GM12864 (cell line): Measurements from ENCODE around the gene RABL3.

Source experiments
- DNase-seq: peaks from one replicate; pipeline ENCODE4 v3.0.0-alpha.2; 2011; ENCODE audit warnings: low read depth
- H3K4me3 ChIP-seq: 2 replicates; pipeline ENCODE4 v1.5.1; 2011; ENCODE audit warnings: mild to moderate bottlenecking, low read depth, low read length, control low read depth
- CTCF ChIP-seq: IDR thresholded peaks from 2 replicates; pipeline ENCODE4 v1.5.1; 2011; ENCODE audit warnings: low read depth, mild to moderate bottlenecking, moderate library complexity, low read length, control low read depth, inconsistent platforms; ENCODE audit errors: missing control alignments

RABL3 gene

GRCh38 chr3:120649830-120650233, 92.5 kb downstream of the RABL3 start:
- no peak overlapping the region for H3K4me3 ChIP-seq
- no peak for TF ChIP-seq CTCF
- no peak for DNase-seq

- DNase-seq, result no peak
- no peak overlapping the region for H3K4me3 ChIP-seq
- no peak for TF ChIP-seq CTCF
These were observed 94.0 kb downstream of the RABL3 start for GRCh38 chr3:120648290-120648689.

- H3K4me3 ChIP-seq, result no peak overlapping the region
- DNase-seq, result no peak
- TF ChIP-seq CTCF, result no peak
These were observed 95.4 kb downstream of the RABL3 start for GRCh38 chr3:120646771-120647432.

- H3K4me3 ChIP-seq, result no peak overlapping the region
- TF ChIP-seq CTCF, result no peak
- no peak for DNase-seq
These were observed 97.1 kb downstream of the RABL3 start for GRCh38 chr3:120645083-120645845.

GRCh38 chr3:120642368-120642948, 99.9 kb downstream of the RABL3 start:
- no peak for DNase-seq
- TF ChIP-seq CTCF, result no peak
- H3K4me3 ChIP-seq, result no peak overlapping the region

GRCh38 chr3:120641696-120642246, 100.5 kb downstream of the RABL3 start:
- no peak for TF ChIP-seq CTCF
- DNase-seq, result no peak
- H3K4me3 ChIP-seq, result no peak overlapping the region
